ENCODE measurements around the gene SRRM5.
"Not testable (repeated sequence)": the region's sequence is repeated elsewhere in the genome, so short reads cannot be mapped to it uniquely, and the experiment has no call there.

SRRM5 gene
- total RNA-seq: 0 to 0.32 (median 0.10) reads per million in 18 experiments

GRCh38 chr19:43611788-43612187 is at the start of gene SRRM5:
Gene SRRM5 (plus strand): TSS chr19:43612088. CDS start chr19:43612122, 34 bp downstream.
- no peak for DNase-seq

DNA sequence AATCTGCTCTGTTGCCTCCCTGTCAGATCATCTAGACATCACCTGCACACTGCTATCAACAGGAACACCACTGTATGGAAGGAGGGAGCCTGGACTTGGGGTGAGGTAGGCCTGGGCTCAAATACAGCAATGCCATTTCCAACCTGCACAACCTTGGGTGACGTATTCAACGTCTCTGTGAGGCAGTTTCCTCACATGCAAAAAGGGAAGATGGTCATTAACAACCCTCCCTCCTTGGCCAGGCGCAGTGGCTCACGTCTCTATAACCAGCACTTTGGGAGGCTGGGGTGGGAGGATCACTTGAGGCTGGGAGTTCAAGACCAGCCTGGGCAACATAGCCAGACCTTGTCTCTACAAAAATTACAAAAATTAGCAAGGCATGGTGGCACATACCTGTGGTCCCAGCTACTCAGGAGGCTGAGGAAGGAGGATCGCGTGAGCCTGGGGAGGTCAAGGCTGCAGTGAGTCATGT is 49.6 kb upstream of the SRRM5 start:
- DNase-seq: peak in 1 of 2 donors; percentile 41

DNA sequence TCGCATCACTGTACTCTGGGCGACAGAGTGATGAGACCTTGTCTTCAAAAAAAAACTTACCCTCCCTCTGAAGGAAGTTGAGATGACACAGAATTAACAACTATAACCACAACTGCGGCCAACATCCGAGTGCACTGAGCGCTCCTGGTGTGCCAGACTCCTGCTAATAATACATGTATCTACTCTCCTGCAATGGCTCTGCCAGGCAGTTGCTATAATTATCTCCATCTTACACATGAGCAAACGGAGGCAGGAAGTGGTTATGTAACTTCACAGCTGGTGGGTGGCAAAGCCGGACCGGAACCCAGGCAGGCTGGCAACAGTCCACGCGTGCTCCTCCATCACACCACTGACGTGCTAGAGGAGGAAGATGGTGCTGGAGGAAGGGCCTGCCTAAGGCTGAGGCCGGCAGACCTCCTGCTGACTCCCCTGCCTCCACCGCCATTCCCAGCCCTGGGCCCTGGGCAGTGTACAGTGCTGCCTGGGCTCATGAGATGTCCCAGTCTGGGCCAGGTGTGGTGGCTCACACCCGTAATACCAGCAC is 49.1 kb upstream of the SRRM5 start:
- peak; percentile 94 to 95 for DNase-seq

DNA sequence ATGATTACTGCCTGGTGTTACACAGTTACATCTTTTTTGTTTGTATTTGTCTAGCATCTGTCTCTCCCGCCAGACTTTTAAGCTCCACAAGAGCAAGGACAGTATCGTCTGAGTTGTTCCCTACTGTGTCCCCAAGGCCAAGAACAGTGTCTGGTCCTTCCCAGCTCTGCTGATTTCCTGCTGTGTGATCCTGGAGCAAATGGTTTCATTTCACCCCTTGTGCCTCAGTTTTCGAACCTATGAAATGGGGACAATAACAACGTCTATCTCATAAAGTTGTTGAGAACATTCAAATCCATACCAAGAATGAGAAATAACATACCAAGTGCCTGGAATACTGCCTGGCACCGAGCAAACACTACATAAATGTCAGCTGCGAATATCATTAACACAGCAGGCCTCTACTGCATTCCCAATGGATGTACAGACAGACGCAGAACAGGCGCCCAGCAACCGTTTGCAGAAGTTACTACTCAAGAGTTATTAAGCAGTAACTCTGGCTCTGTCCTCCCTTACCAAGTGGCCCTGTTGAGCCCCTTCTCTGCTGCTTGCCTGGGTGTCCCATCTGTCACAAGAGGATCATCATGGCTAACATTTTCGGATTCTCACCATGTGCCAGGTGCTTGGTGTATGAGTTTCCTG is 48.0 kb upstream of the SRRM5 start:
- DNase-seq: peak in 1 of 2 donors; percentile 20

DNA sequence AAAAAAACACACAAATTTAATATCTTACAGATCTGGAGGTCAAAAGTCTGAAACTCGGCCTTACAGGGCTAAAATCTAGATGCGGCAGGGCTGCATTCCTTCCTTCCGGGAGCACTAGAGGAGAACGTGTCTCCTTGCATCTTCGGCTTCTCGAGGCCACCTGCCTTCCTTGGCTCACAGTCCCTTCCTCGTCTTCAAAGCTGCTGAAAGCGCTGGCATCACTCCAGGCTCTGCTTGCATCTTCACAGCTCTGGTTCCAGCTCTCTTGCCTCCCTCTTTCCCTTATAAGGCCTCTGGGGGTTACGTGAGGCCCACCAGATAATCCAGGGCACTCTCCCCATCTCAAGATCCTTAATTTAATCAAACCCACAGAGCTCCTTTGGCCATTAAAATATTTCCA is 47.1 kb upstream of the SRRM5 start:
- DNase-seq: no peak

GRCh38 chr19:43569657-43570056 is 42.2 kb upstream of the SRRM5 start:
- DNase-seq: no peak

GRCh38 chr19:43570174-43570791 is 41.6 kb upstream of the SRRM5 start:
- no peak for DNase-seq

DNA sequence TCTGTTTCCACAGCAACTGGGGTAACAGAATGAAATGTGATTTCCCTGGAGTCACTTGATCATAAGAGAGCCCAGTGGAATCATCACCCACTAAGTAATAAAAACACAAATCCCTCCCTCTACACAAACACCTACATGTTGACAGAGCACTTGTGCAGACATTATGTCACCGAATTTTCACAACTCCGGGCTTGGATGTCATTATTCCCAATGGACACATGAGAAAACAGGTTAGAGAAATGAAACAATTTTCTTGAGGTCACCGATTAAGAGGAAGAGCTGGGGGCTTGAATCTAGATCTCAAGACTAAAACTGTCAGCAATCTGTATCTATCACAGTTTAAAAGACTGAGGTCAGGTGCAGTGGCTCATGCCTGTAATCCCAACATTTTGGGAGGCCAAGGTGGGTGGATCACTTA is 39.7 kb upstream of the SRRM5 start:
- peak; percentile 37 to 46 for DNase-seq

DNA sequence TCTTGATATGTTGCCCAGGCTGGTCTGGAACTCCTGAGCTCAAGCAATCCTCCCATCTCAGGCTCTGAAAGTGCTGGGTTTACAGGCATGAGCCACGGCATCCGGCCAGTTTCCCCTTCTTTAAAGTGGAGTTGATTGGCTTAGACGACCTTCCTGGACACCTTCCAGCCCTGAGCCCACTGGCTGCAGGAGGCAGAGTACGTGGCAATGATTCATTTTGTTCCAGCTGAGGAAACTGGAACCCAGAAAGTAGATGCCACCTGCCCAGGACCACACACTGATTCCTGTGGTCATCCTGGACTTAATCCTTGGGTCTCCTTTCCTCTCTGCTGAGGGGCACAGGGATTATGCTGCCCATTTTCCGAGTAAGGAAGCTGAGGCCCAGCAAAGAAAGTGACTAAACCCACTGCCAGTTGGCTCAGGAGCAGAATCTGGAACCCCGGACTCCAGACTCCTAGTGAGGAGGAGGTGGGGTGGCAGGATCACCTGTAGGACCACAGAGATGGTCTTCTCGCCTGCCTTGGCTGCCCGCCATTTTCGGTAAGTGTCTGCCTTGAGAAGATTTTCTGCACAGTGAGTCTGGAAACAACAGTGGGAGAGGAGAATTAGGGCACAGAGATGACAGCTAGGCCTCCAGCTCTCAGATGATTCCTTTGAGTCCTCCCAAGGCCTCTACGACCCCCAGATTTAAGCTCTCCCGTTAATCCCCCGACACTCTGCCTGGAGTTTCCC is 37.3 kb upstream of the SRRM5 start:
- DNase-seq: no peak

DNA sequence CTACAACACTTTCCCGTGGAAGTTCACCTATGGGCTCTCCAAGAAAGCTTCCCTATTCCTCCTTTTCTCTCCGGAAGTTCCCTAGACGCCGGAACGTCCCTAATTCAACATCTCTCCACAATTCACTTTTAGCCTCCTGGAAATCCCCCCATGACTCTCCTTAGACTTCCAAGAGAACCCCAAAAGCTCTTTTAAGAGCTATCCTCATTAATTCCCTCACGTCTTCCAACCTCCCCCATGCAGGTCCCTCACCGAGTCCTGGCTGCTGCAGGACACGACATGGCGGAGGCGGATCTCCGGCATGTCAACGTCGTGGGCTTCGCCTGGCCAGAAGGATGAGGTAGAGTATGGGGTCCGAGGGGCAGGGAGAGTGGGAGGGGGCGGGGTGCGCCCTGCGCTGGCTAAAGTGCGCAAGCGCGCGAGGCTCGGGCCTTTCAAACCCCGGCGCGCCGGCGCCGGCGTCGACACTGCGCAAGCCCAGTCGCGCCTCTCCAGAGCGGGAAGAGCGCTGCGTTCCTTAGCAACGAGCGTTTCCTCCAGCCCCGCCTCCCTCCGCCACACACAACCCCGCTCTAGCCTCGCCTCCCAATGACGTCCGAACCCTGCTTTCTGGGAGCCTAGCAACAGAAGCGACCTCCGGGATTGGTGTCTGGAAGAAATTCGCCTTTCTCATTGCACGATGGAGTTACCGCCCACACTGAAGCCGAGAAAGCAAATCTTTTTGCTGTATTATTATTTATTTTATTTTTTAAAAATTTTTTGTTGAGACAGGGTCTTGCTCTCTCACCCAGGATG is 36.5 kb upstream of the SRRM5 start, which contains the start of the genes PINLYP and XRCC1:
Gene PINLYP, plus strand, starts transcription at position 646 of the 795 bp plus-strand sequence. CDS start 1,391 bp downstream, outside the sequence.
Gene XRCC1, minus strand, starts transcription at position 372 of the 795 bp plus-strand sequence. Its CDS starts 69 bp downstream, at position 303.
- peak; percentile 99 for DNase-seq

GRCh38 chr19:43575955-43576878 is 35.7 kb upstream of the SRRM5 start:
- DNase-seq: no peak

DNA sequence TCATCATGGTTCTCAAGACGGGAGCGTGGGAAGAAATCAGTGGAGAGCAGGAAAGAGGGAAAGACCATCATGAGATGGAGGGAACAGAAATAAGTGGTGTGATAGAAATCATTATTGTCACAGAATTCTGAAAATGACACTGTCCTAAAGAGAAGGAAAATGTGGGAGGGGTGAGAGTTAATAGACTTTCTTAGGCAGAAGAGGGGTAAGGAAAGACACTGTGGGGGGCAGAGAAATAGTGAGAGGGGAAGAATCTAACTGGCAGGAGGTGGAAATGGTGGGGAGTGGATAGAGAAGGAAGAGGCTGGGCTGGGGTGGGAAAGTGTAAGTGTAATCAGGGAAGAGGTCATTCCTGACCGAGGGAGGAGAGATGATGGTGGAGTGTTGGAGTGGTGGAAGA is 33.1 kb upstream of the SRRM5 start:
- no peak for DNase-seq

DNA sequence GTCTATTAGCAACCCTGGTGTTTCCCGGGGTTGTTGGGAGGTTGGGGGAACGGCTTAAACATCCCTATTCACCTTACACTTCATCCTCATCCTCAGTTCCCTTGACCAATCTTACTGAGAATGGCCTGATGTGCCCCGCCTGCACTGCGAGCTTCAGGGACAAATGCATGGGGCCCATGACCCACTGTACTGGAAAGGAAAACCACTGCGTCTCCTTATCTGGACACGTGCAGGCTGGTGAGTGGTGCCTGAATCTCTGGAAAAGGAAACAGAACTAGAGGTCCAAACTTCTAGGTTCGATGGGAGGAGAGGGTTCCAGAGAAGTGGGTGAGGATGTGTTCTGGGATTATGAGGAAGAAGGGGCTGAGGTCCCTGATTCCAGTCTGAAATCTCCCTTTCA is 30.4 kb upstream of the SRRM5 start:
- no peak for DNase-seq

- DNase-seq: no peak
These were observed 29.4 kb upstream of the SRRM5 start for GRCh38 chr19:43582495-43582894.

GRCh38 chr19:43584484-43584883 is 27.4 kb upstream of the SRRM5 start:
- no peak for DNase-seq

DNA sequence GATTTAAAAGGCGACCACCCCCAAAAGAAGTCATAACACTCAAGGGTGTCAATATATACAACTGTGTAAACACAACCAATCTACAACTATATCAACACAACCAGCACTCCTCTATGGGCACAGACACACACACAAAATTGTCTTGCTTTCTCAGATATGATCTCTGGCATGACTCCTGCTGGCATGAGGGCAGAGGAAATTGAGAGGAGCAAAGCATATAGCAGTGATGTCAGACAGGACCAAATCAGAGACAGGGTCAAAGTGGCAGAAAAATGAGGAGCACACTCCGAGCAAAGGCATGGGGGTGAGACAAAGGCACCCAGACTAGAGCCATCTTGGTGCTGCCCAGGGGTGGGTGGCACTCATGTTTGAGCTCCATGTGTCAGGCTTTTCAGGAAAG is 25.5 kb upstream of the SRRM5 start:
- no peak for DNase-seq

- DNase-seq: not testable (repeated sequence)
These were observed 24.9 kb upstream of the SRRM5 start for GRCh38 chr19:43587029-43587428.

- DNase-seq: no peak
These were observed 22.6 kb upstream of the SRRM5 start for GRCh38 chr19:43589277-43589676.

DNA sequence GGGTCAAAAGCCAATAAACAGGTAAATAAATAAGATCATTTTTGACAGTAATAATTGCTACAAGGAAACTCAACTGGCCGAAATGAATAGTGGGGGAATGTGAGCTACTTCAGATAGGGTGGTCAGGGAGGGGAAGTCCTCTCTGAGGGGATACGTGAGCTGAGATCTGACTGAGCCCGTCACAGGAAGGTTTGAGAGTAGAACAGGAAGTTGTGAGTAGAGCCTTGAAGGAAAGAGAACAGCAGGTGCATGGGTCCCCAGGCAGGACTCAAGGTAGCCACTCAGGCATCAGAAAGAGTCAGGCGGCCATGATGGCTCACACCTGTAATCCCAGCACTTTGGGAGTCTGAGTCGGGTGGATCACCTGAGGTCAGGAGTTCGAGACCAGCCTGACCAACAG is 22.2 kb upstream of the SRRM5 start:
- no peak for DNase-seq

- DNase-seq: no peak
These were observed 19.8 kb upstream of the SRRM5 start for GRCh38 chr19:43591904-43592772.
